Right atrium auricular region (tissue), 2 donors: ENCODE measurements around the gene UCP3. TPM values are rescaled to one million over a fixed set of nuclear protein-coding genes. Genes with fewer than 3 reads are reported as not detected.

ENCODE experiments used
- DNase-seq: peaks from one replicate; pipeline ENCODE4 v3.0.0-alpha.2; 2019; ENCODE audit warnings: low spot score
- H3K27ac ChIP-seq, 2 donors: fragments of 200-600 bp; sonication (generic); 1 replicate in 1 of 2; 2 replicates in 1 of 2; pipeline ENCODE4 v1.5.1; 2016 to 2019
- H3K27me3 ChIP-seq, 2 donors: fragments of 200-600 bp; sonication (generic); one replicate each; pipeline versions ENCODE4 v1.5.1 to v1.6.0; 2017 to 2019
- H3K36me3 ChIP-seq: fragments of 200-600 bp; sonication (generic); one replicate; pipeline ENCODE4 v1.5.1; 2016
- H3K4me1 ChIP-seq, 2 donors: fragments of 200-600 bp; sonication (generic); one replicate each; pipeline versions ENCODE4 v1.5.1 to v1.6.0; 2017 to 2019
- H3K4me3 ChIP-seq, 2 donors: fragments of 200-600 bp; sonication (generic); 1 replicate in 1 of 2; 2 replicates in 1 of 2; pipeline ENCODE4 v1.5.1; 2017 to 2019; ENCODE audit warnings: mild to moderate bottlenecking in 1 of 2, moderate library complexity in 1 of 2
- H3K9me3 ChIP-seq, 2 donors: fragments of 200-600 bp; sonication (generic); one replicate each; pipeline ENCODE4 v1.5.1; 2019
- total RNA-seq, 2 donors: library from RNA; depleted of rRNA; stranded (reverse); fragments of >200 nt; gene quantifications; one replicate each; pipeline ENCODE4 v1.1.0, GENCODE V29; 2016
- TF ChIP-seq, protein P1 (sequence below), 2 donors: fragments of 200-600 bp; sonication (generic); IDR thresholded peaks; one replicate each; pipeline ENCODE4 v1.5.1; 2019; ENCODE audit warnings: antibody characterized with exemption in 2 of 2

The UCP3 gene
- total RNA-seq, 2 donors from 2014 or later, result 0.37 to 1.1 TPM

DNA sequence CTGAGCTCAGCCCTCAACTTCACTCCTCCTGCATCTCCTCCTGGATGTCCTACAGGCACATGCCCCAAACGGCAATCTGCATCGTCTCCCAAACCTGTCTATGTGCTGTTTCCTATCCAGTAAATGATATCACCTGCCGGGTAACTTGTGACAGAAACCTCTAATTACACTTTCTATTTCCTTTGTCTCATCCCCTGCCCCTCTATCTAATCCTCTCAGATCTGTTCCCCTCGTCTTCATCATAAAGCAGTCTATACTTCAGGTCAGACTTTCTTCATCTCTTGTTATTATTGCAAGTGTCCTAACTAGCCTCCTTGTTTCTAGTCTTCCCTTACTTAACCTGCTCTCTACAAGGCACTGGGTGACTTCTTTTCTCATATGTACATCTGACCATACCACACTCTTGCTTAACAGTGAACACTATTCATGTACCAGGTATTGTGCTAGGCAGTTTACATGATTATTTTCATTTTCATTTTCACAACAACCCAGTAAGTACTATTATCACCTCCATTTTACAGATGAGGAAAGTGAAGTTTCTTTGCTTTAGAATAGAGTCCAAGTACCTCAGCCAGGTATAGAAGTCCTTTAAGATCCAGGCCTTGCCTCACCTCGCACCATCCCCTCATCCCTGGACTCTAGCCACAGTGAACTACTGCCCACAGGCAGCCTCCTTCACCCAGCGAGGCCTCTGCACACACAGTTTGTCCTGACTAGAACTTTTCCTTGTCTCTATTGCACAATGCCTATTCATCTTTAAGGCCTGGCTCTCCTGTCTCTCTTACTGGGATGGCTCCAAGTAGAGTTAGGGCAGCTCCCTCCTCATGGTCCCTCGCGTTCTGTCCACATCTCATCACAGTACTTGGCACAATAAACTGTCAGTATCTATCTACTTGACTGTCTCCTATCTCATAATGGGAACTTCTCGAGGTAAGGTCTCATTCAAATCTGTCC is 22.1 kb upstream of the UCP3 start:
- no peak for DNase-seq
- Histone ChIP-seq H3K36me3 (peaks cover 29% of the 10 kb centered on the region), H3K4me3 (no peak overlapping the region), H3K27ac (no peak overlapping the region), H3K27me3 (no peaks in the 10 kb centered on the region), H3K9me3 (no peaks in the 10 kb centered on the region), H3K4me1 (no peaks in the 10 kb centered on the region)
- TF ChIP-seq, protein P1, sequence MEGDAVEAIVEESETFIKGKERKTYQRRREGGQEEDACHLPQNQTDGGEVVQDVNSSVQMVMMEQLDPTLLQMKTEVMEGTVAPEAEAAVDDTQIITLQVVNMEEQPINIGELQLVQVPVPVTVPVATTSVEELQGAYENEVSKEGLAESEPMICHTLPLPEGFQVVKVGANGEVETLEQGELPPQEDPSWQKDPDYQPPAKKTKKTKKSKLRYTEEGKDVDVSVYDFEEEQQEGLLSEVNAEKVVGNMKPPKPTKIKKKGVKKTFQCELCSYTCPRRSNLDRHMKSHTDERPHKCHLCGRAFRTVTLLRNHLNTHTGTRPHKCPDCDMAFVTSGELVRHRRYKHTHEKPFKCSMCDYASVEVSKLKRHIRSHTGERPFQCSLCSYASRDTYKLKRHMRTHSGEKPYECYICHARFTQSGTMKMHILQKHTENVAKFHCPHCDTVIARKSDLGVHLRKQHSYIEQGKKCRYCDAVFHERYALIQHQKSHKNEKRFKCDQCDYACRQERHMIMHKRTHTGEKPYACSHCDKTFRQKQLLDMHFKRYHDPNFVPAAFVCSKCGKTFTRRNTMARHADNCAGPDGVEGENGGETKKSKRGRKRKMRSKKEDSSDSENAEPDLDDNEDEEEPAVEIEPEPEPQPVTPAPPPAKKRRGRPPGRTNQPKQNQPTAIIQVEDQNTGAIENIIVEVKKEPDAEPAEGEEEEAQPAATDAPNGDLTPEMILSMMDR (IDR thresholded peaks at IDR 0.05), result no peak

DNA sequence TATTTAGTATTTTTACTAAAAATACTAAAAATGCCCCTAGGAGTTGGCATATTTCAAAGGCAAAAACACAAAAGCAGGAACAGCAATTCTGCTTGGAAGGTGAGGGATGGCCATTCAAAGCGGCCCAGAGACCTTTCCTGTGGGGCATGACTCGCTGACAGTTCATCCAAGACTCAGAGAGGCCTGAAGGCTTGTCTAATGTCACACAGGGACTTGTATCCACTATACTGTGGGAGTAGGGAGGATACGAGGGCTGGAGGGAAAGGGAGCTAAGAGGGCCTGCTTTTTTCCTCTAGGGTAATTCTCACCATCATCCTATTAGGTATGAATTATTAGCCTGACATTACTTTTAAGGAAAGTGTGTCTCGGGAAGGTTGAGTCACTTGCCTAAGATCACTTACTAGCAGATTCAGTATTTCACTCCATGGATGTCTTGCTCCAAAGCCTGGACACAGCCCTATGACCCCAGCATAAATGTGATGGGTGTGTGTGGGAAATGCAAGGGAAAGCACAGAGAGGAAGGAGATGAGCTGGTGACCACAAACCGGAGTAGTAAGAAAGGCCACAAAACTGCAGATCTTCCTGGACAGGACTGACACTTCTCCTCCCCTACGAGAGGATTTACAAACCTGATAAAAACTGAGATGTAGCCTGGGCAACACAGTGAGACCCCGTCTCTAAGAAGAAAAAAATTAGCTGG is 16.7 kb upstream of the UCP3 start:
- Histone ChIP-seq H3K27me3 (no peaks in the 10 kb centered on the region), H3K4me3 (no peak overlapping the region), H3K9me3 (no peaks in the 10 kb centered on the region), H3K4me1 (no peaks in the 10 kb centered on the region), H3K27ac (no peak overlapping the region), H3K36me3 (peaks cover 5% of the 10 kb centered on the region)
- TF ChIP-seq, protein P1 (IDR thresholded peaks at IDR 0.05), result no peak
- DNase-seq, result no peak

DNA sequence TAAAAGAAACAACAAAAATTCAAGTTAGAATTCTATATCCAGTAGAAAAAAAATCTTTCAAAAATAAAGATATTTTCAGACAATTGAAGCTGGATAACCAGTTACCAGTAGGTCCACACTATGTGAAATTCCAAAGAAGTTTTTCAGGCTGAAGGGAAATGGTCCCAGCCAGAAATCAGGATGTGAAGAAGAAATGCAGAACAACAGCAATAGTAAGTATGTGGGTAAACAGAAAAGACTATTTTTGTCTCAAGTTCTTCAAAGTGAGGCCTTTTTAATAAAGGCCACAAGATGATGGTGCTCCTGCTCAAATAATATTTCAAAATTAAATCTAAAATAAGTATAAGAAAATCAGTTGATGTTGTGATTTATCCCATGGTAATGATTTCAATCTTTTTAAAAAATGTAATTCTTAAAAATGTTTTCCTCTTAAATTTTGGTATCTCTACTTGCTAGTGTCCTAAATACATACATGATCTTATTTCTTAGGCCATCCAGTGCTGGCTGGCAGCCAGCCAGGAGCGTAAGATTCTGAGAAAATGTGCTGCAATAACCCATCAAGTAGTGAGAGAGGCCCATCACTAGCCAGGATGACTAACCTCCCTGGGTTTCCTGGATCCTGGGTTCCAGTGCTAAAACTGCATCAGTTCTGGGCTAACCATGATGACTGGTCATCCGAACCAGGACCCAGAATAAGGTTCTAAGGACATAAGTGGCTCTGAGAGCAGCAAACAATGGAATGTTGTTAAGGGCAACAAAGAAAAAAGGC is 15.6 kb upstream of the UCP3 start:
- Histone ChIP-seq H3K9me3 (no peaks in the 10 kb centered on the region), H3K4me1 (peaks cover 0 to 11% of the 10 kb centered on the region in 2 donors), H3K27ac (peak overlapping the region in 1 of 2 donors; percentile 15), H3K4me3 (no peak overlapping the region), H3K27me3 (no peaks in the 10 kb centered on the region), H3K36me3 (peaks cover 5% of the 10 kb centered on the region)
- TF ChIP-seq, protein P1 (IDR thresholded peaks at IDR 0.05), result no peak
- peak; percentile 94 for DNase-seq

DNA sequence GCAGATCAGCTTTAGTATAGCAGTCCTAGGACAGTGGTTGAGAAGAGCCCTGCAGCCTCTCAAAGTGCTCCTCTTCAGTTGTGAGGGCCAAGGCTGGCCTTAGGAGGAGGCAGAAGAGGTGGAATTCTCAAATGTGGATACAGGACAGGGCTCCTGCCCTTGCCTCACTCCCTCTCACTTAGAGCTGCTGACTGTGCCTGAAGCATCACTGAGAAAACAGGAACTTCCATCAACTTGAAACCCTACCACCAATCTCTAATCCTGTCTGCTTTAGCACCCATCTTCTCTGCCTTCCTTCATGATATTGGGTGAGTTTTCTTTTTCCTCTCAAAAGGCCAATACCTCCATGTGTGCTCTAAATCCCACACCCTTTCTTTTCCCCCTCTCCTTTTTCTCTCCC is 14.4 kb upstream of the UCP3 start:
- DNase-seq, result no peak
- Histone ChIP-seq H3K9me3 (no peaks in the 10 kb centered on the region), H3K36me3 (peaks cover 5% of the 10 kb centered on the region), H3K27me3 (no peaks in the 10 kb centered on the region), H3K27ac (no peak overlapping the region), H3K4me3 (no peak overlapping the region), H3K4me1 (peaks cover 0 to 21% of the 10 kb centered on the region in 2 donors)
- TF ChIP-seq, protein P1 (IDR thresholded peaks at IDR 0.05), result no peak

DNA sequence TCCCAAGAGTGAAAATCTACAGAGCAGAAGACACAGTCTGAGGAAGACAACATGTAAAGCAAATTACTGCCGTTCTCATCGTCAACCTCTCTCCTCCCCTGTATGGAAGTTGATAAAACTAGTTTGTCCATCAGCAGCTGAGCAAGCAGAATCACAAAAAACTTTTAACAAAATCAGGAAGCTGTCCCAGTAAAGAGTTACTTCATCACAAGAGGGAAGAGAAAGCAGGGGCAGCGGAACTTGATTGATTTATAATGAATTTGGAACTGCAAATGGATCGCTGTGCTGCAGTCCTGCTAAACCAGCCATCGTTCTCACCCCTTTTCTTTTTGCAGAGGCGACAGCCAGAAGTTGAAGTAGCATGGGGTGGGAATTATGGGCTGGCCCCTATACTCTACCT is 13.7 kb upstream of the UCP3 start:
- no peaks in the 10 kb centered on the region for H3K27me3 ChIP-seq
- TF ChIP-seq, protein P1 (IDR thresholded peaks at IDR 0.05), result no peak
- peaks cover 0 to 29% of the 10 kb centered on the region in 2 donors for H3K4me1 ChIP-seq
- no peak overlapping the region for H3K4me3 ChIP-seq
- no peaks in the 10 kb centered on the region for H3K9me3 ChIP-seq
- H3K36me3 ChIP-seq, result peaks cover 5% of the 10 kb centered on the region
- DNase-seq, result no peak
- H3K27ac ChIP-seq, result no peak overlapping the region
